Left colon (tissue), 2 donors: ENCODE data around the gene NDUFV1. TPM values are rescaled to one million over a fixed set of nuclear protein-coding genes. Genes with fewer than 3 reads are reported as not detected.
"Not testable (repeated sequence)": the region's sequence is repeated elsewhere in the genome, so short reads cannot be mapped to it uniquely, and the experiment has no call there.

ENCODE experiments used
- ATAC-seq: fragments of 200-7000 bp; cut with Tn5 transposase; one replicate; pipeline ENCODE4 v1.9.1; 2020; ENCODE audit warnings: mild to moderate bottlenecking, moderate library complexity
- DNase-seq, 2 donors: peaks; one replicate each; pipeline ENCODE4 v3.0.0-alpha.2; 2020
- intact Hi-C, 2 donors: fragments of 100-400 bp; cut with DNase I in 1 of 2; cut with micrococcal nuclease in 1 of 2; formaldehyde crosslinking; loops; one replicate each; pipeline versions ENCODE4 v1.11.2 to v1.14.0; 2022; cut with DNase I, micrococcal nuclease
- total RNA-seq, 2 donors: library from RNA; stranded (reverse); fragmentation: NEBNext Ultra II Directional; extraction: Animal tissue kit (Norgen Biotek cat#: 25700); gene quantifications; one replicate each; pipeline ENCODE4 v1.2.1, GENCODE V29; 2021
- donor health status: DM: no; HTN: no; CAD: no.
- donor health status: DM: yes; HTN: yes; CAD: no.

The NDUFV1 gene
- total RNA-seq, 2 donors from 2014 or later = 292 to 377 TPM

GRCh38 chr11:67607507-67607906, 771 bp downstream of the NDUFV1 start:
- intact Hi-C loops = no loop called here
- no peak for DNase-seq
- peak; percentile 10 for ATAC-seq

- DNase-seq (peak in 1 of 2 donors; percentile 11), ATAC-seq (no peak)
- intact Hi-C loops = no loop called here
Measured at GRCh38 chr11:67608486-67608885, 1.8 kb downstream of the NDUFV1 start.

GRCh38 chr11:67609316-67609715, 2.6 kb downstream of the NDUFV1 start:
- no peak for DNase-seq
- no peak for ATAC-seq
- intact Hi-C loops = no loop called here

GRCh38 chr11:67610302-67610868, 3.6 kb downstream of the NDUFV1 start:
- intact Hi-C loops = no loop called here
- DNase-seq = no peak
- no peak for ATAC-seq

- intact Hi-C loops = no loop called here
- DNase-seq (no peak), ATAC-seq (no peak)
Measured at GRCh38 chr11:67611165-67611564, 4.4 kb downstream of the NDUFV1 start.

- intact Hi-C loops = no loop called here
- no peak for DNase-seq
- ATAC-seq = no peak
Measured at GRCh38 chr11:67611704-67612587, 5.2 kb downstream of the NDUFV1 start.

DNA sequence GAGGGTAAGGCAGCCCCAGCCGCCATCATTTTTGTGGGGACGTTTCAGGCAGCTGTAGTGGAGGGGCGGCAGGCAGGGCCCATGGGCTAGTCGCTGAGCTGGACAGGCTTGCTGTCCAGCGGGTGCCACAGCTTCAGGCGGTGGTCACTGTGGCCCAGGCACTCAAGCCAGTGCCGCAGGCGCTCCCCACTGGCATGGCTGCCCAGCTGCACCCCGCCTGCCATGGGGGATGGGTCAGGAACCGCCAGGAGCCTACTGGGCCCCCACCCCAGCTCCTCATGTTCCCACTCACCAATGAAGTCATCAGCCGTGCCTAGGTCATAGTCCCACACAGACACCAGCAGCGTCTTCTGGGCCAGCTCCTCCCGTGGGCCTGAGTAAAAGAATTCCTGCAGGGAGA, 6.0 kb downstream of the NDUFV1 start:
- no peak for DNase-seq
- no peak for ATAC-seq
- intact Hi-C loops = no loop called here

GRCh38 chr11:67613313-67613959, 6.7 kb downstream of the NDUFV1 start:
- DNase-seq (no peak), ATAC-seq (peak; percentile 10)
- intact Hi-C loops = no loop called here

DNA sequence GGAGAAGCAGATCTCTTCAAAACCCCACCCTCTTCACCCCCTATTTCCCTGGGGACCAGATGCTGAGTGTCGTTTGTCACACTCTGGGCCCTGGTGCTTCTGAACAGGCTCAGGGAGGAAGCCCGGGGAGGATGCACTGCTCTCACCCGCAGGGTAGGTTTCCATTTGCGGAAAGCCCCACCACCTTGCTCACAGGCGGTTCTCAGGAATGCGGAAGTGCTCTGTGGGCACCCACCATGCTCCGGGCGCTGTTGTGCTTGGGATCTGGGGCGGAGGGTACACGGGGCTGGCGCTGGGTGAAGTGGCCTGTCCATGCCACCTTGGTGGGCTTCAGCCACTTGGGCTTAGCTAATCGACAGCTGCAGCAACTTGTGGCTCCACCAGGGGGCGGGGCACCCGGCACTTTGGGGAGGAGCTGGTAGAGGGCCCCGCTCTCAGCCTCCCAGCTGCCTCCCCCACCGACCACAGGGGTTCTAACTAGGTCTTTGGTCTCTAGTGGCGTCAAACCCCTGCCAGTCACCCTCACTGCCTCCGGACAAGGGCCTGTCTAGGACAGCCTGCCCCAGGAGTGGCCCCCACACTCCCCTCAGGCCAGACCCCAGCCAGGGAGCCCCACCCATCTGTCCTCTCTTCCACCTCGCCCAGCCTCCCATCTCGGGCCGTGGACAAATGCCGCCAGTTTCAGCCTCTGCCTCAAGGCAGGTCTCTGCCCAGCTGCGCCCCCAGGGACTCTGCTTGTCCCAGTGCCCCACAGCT, 7.4 kb downstream of the NDUFV1 start:
- intact Hi-C loops = no loop called here
- DNase-seq (peak; percentile 74 to 77), ATAC-seq (peak; percentile 65)

DNA sequence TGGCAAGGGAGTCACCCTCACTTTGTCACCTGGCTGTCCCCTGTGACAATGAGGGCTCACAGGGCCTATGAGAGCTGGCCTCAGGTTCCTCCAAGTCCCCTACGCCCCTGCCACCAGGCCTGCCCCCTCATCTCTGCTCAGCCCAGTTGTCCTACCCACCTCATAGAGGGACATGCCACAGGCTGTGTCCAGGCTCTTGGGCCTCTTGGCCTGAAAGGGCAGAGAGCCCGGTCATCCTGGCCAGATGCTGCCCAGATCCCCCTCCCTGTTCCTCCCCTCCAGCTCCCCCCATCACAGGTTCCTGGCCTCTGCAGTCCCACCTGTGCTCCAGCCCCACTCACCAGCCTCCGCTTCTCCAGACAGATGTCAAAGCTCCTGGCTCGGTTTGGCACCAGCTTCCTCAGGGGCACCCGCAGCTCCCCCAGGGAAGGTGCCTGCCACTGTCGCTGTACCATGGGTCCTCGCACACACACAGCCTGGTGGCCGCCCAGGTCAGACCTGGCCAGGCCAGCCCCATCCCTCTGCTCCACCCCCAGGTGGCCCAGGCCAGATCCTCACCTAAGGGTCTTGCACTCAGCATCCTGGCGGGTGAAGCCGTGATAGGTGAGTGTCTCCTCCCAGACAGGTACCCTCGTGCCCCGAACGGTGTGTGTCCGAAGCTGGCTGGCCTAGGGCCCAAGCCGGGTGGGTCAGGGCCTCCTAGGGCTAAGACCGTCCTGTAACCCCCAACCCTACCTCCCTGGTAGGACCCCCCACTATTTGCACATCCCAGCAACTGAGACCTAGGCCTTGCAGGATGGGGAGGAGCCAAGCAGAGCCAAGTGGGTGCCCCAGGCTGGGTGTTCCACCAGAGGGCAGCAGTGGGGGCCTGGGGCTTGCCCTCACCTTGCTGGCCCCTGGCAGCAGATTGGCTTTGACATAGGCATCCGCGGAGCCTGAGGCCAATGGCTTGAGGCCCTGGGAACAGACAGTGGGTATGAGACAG, 8.3 kb downstream of the NDUFV1 start:
- intact Hi-C loops = no loop called here
- DNase-seq (peak; percentile 41 to 69), ATAC-seq (peak; percentile 71)

DNA sequence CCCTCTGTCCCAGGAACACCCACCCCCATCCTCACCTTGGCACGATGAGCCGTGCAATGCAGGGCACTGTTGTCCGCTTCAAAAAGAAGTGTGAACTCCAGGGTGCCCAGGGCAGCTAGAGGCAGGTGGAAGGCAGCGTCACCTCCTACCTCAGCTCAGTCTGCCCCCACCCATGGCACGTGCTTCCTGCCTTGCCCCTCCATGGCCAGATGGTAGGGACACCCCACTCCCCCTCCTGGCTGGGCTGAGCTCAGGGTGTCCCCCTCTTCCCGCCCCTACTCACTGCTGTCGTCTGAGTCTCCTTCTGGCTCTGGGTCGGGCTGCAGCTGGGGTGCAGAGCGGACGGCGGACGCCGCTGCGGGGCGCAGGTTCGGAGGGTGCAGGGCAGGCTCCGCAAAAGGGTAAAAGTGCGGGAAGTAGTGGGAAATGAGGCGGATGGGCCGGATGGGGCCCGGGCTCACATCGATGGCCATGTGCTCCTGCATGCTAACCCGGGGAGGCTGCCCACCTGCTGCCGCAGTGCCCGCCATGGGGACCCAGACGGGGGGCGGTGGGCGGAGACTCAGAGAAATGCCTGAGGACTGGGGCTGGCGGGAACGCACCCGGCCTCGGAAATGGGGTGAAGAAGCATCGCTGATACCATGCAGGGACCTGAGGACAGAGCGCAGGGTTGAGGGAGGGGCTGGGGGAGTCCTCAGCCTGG, 9.1 kb downstream of the NDUFV1 start:
- intact Hi-C loops = no loop called here
- ATAC-seq = no peak

GRCh38 chr11:67616431-67617242, 9.9 kb downstream of the NDUFV1 start:
- intact Hi-C loops = no loop called here
- DNase-seq (no peak), ATAC-seq (no peak)

More for the DNA sequence above, 9.1 kb downstream of the NDUFV1 start:
- no peak for DNase-seq

- ATAC-seq = no peak
- intact Hi-C loops = no loop called here
- DNase-seq = no peak
Measured at GRCh38 chr11:67617243-67617953, 10.7 kb downstream of the NDUFV1 start.

DNA sequence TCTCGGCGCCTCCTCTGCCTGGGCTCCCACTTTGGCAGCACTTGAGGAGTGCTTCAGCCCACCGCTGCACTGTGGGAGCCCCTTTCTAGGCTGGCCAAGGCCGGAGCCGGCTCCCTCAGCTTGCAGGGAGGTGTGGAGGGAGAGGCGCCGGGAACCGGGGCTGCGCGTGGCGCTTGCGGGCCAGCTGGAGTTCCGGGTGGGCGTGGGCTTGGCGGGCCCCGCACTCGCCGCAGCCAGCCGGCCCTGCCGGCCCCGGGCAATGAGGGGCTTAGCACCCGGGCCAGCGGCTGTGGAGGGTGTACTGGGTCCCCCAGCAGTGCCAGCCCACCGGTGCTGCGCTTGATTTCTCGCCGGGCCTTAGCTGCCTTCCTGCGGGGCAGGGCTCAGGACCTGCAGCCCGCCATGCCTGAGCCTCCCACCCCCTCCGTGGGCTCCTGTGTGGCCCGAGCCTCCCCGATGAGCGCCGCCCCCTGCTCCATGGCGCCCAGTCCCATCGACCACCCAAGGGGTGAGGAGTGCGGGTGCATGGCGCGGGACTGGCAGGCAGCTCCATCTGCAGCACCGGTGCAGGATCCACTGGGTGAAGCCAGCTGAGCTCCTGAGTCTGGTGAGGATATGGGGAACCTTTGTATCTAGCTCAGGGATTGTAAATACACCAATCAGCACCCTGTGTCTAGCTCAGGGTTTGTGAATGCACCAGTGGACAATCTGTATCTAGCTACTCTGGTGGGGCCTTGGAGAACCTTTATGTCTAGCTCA, 12.3 kb downstream of the NDUFV1 start:
- intact Hi-C loops, DNase-seq: not testable (repeated sequence)

More for the DNA sequence above, 12.3 kb downstream of the NDUFV1 start:
- not testable (repeated sequence) for ATAC-seq
